Right lobe of liver (tissue), 4 donors: ENCODE measurements around the gene GNG4.
"Not testable (repeated sequence)": the region's sequence is repeated elsewhere in the genome, so short reads cannot be mapped to it uniquely, and the experiment has no call there.

Source experiments
- POLR2A ChIP-seq: fragments of 450-650 bp; IDR thresholded peaks from one replicate; pipeline ENCODE4 v1.6.1; 2017; ENCODE audit warnings: antibody characterized with exemption, mild to moderate bottlenecking
- TF ChIP-seq, protein P1 (sequence below), 4 donors: fragments of 200-600 bp in 3 of 4; fragments of 450-650 bp in 1 of 4; IDR thresholded peaks; one replicate each; pipeline versions ENCODE4 v1.5.1 to v1.8.0; 2016 to 2022; ENCODE audit warnings: antibody characterized with exemption in 4 of 4, mild to moderate bottlenecking in 2 of 4
- donor health status: DM: no; HTN: no; CAD: no.
- donor health status: DM: no; HTN: no; CAD: no.
- donor health status: DM: no; HTN: yes; CAD: no.

DNA sequence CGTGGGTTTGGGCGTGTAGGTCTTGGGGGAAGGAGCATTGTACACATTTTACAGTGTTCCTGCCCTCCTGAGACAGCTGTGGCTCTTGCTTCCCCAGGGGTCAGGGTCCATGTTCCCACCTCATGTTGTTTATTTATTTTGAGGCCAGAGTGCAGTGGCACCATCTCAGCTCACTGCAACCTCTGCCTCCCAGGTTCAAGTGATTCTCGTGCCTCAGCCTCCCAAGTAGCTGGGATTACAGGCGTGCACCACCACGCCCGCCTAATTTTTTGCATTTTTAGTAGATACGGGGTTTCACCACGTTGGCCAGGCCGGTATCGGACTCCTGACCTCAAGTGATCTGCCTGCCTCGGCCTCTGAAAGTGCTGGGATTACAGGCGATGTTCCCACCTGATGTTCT is 2.0 kb downstream of the GNG4 start:
- TF ChIP-seq, protein P1, sequence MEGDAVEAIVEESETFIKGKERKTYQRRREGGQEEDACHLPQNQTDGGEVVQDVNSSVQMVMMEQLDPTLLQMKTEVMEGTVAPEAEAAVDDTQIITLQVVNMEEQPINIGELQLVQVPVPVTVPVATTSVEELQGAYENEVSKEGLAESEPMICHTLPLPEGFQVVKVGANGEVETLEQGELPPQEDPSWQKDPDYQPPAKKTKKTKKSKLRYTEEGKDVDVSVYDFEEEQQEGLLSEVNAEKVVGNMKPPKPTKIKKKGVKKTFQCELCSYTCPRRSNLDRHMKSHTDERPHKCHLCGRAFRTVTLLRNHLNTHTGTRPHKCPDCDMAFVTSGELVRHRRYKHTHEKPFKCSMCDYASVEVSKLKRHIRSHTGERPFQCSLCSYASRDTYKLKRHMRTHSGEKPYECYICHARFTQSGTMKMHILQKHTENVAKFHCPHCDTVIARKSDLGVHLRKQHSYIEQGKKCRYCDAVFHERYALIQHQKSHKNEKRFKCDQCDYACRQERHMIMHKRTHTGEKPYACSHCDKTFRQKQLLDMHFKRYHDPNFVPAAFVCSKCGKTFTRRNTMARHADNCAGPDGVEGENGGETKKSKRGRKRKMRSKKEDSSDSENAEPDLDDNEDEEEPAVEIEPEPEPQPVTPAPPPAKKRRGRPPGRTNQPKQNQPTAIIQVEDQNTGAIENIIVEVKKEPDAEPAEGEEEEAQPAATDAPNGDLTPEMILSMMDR (IDR thresholded peaks at IDR 0.05), result not testable (repeated sequence)
- TF ChIP-seq POLR2A, result not testable (repeated sequence)
